A549 (cell line): ENCODE measurements around the gene TUFM. TPM values are rescaled to one million over a fixed set of nuclear protein-coding genes. Genes with fewer than 3 reads are reported as not detected.

ENCODE experiments used
- ATAC-seq, 2 experiments: fragments of 200-7000 bp in 1 of 2; fragments of >200 bp in 1 of 2; cut with Nextera tagmentation in 1 of 2; cut with Tn5 transposase in 1 of 2; 3 replicates each; pipeline versions ENCODE4 v1.8.0 to v1.9.1; 2018 to 2020; ENCODE audit warnings: mild to moderate bottlenecking in 1 of 2, moderate library complexity in 1 of 2
- CTCF ChIA-PET: fragments of 300-600 bp; sonication (Branson Sonifier 250); formaldehyde crosslinking; extraction: SDS; loops from one replicate; lab custom pipeline; 2021; ENCODE audit warnings: antibody characterized with exemption, inconsistent platforms; lab: Yijun Ruan, JAX
- POLR2A ChIA-PET: fragments of 350-600 bp; formaldehyde crosslinking; extraction: SDS; loops from one replicate; lab custom pipeline; 2021; ENCODE audit warnings: antibody characterized with exemption, inconsistent platforms; lab: Yijun Ruan, JAX
- DNase-seq, 2 experiments: peaks; one replicate each; pipeline versions ENCODE4 v3.0.0 to v3.0.0-alpha.2; 2011 to 2016; ENCODE audit warnings: low read depth in 1 of 2, low spot score in 1 of 2
- FAIRE-seq: peaks from 2 replicates; lab custom pipeline; 2011; peaks lifted over from hg19 to GRCh38; lab: Jason Lieb, UNC
- H3K27ac ChIP-seq, 2 experiments: fragments of >200 bp; sonication (Bioruptor Twin); formaldehyde crosslinking; 3 replicates each; pipeline ENCODE4 v1.5.1; 2016 to 2017
- H3K4me1 ChIP-seq: fragments of >200 bp; sonication (Bioruptor Twin); formaldehyde crosslinking; 3 replicates; pipeline ENCODE4 v1.6.1; 2016
- H3K4me2 ChIP-seq: fragments of >200 bp; sonication (Bioruptor Twin); formaldehyde crosslinking; 3 replicates; pipeline ENCODE4 v1.6.1; 2016
- H3K4me3 ChIP-seq: fragments of >200 bp; sonication (Bioruptor Twin); formaldehyde crosslinking; 3 replicates; pipeline ENCODE4 v1.5.1; 2016
- H3K9me3 ChIP-seq: fragments of >200 bp; sonication (Bioruptor Twin); formaldehyde crosslinking; 3 replicates; pipeline ENCODE4 v1.6.1; 2016
- ATOH8 ChIP-seq: fragments of 250-450 bp; sonication (Bioruptor Pico); IDR thresholded peaks from 2 replicates; pipeline ENCODE4 v1.5.0; 2020; ENCODE audit warnings: low read depth, mild to moderate bottlenecking, moderate library complexity
- BHLHE40 ChIP-seq: IDR thresholded peaks from 2 replicates; pipeline ENCODE4 v1.6.1; 2012; ENCODE audit warnings: low read depth, low read length, inconsistent platforms
- CBX8 ChIP-seq: fragments of 200-600 bp; sonication (generic); IDR thresholded peaks from 2 replicates; pipeline ENCODE4 v1.6.1; 2016
- CHD2 ChIP-seq: fragments of 150-350 bp; IDR thresholded peaks from 2 replicates; pipeline ENCODE4 v1.6.1; 2014; ENCODE audit warnings: low read length; ENCODE audit not compliant: partially characterized antibody
- CTCF ChIP-seq: fragments of >200 bp; sonication (Bioruptor Twin); formaldehyde crosslinking; IDR thresholded peaks from 3 replicates; pipeline ENCODE4 v1.5.1; 2016
- EHF ChIP-seq: fragments of 250-450 bp; sonication (Bioruptor Pico); IDR thresholded peaks from 2 replicates; pipeline ENCODE4 v1.5.0; 2020; ENCODE audit warnings: mild to moderate bottlenecking
- ELK1 ChIP-seq: fragments of 150-350 bp; IDR thresholded peaks from 2 replicates; pipeline ENCODE4 v1.6.1; 2014; ENCODE audit warnings: low read depth, mild to moderate bottlenecking, low read length
- ESRRA ChIP-seq: fragments of 150-350 bp; IDR thresholded peaks from 2 replicates; pipeline ENCODE4 v1.6.1; 2014; ENCODE audit warnings: mild to moderate bottlenecking, low read length, borderline replicate concordance
- FOSB ChIP-seq: fragments of 250-450 bp; sonication (Bioruptor Pico); IDR thresholded peaks from 2 replicates; pipeline ENCODE4 v1.5.0; 2020; ENCODE audit warnings: mild to moderate bottlenecking, moderate library complexity
- FOSL2 ChIP-seq, 2 experiments: fragments of 450-650 bp in 1 of 2; fragments of >200 bp in 1 of 2; sonication (Bioruptor Twin) in 1 of 2; formaldehyde crosslinking; IDR thresholded peaks; 2 replicates each; pipeline versions ENCODE4 v1.5.0 to v1.6.1; 2016 to 2020; ENCODE audit warnings: mild to moderate bottlenecking in 1 of 2, moderate library complexity in 1 of 2
- GATA3 ChIP-seq: IDR thresholded peaks from 2 replicates; pipeline ENCODE4 v1.6.1; 2012; ENCODE audit warnings: borderline replicate concordance
- HDAC2 ChIP-seq: fragments of 200-600 bp; sonication (generic); IDR thresholded peaks from 2 replicates; pipeline ENCODE4 v1.6.1; 2016
- KDM1A ChIP-seq: fragments of 200-600 bp; sonication (generic); IDR thresholded peaks from 2 replicates; pipeline ENCODE4 v1.6.1; 2016; ENCODE audit warnings: low read depth, mild to moderate bottlenecking
- KDM5A ChIP-seq: fragments of 200-600 bp; sonication (generic); IDR thresholded peaks from 2 replicates; pipeline ENCODE4 v1.6.1; 2016; ENCODE audit warnings: antibody characterized with exemption, mild to moderate bottlenecking
- MAFK ChIP-seq: fragments of 450-650 bp; IDR thresholded peaks from 2 replicates; pipeline ENCODE4 v1.6.1; 2014; ENCODE audit not compliant: partially characterized antibody
- MAX ChIP-seq: IDR thresholded peaks from 2 replicates; pipeline ENCODE4 v1.6.1; 2012
- MAZ ChIP-seq: fragments of 150-350 bp; IDR thresholded peaks from 2 replicates; pipeline ENCODE4 v1.6.1; 2014; ENCODE audit warnings: antibody characterized with exemption, low read depth, low read length, borderline replicate concordance
- MYC ChIP-seq: IDR thresholded peaks from 2 replicates; pipeline ENCODE4 v1.6.1; 2012; ENCODE audit warnings: mild to moderate bottlenecking, inconsistent platforms, low read length, improper control_type of control experiment, borderline replicate concordance
- NFE2L2 ChIP-seq: fragments of 150-350 bp; conservative IDR thresholded peaks from 2 replicates; pipeline ENCODE4 v1.6.1; 2014; ENCODE audit warnings: low read length
- NPAS2 ChIP-seq: fragments of 250-450 bp; sonication (Bioruptor Pico); IDR thresholded peaks from 2 replicates; pipeline ENCODE4 v1.8.0; 2022; ENCODE audit warnings: mild to moderate bottlenecking, moderate library complexity, borderline replicate concordance
- RCOR1 ChIP-seq: fragments of 150-350 bp; IDR thresholded peaks from 2 replicates; pipeline ENCODE4 v1.6.1; 2014; ENCODE audit warnings: antibody characterized with exemption, low read length, low read depth
- RFX5 ChIP-seq: fragments of 450-650 bp; IDR thresholded peaks from 2 replicates; pipeline ENCODE4 v1.7.1; 2014; ENCODE audit warnings: antibody characterized with exemption, mild to moderate bottlenecking, moderate library complexity
- SREBF2 ChIP-seq: fragments of 450-650 bp; IDR thresholded peaks from 2 replicates; pipeline ENCODE4 v1.6.1; 2014; ENCODE audit warnings: mild to moderate bottlenecking, moderate library complexity
- TFCP2L1 ChIP-seq: fragments of 250-450 bp; sonication (Bioruptor Pico); IDR thresholded peaks from 2 replicates; pipeline ENCODE4 v1.5.0; 2021; ENCODE audit warnings: mild to moderate bottlenecking
- ZFP36 ChIP-seq: fragments of 450-650 bp; IDR thresholded peaks from 2 replicates; pipeline ENCODE4 v1.6.1; 2014; ENCODE audit warnings: borderline replicate concordance; ENCODE audit not compliant: partially characterized antibody
- WGBS: methylation state at CpG from one replicate; pipeline ENCODE4 v1.1.6; 2017; ENCODE audit errors: missing lambda C conversion rate; 5-methylcytosine and 5-hydroxymethylcytosine counted together
- polyA plus RNA-seq, 4 experiments: library from polyadenylated mRNA; depleted of rRNA in 3 of 4; stranded (reverse); fragments of >200 nt; fragmentation: RNase III in 1 of 4; extraction: RNeasy Plus Mini Kit Qiagen cat#74134 plus additional on column Dnase treatment in 1 of 4; gene quantifications; 2 replicates in 3 of 4; 3 replicates in 1 of 4; pipeline ENCODE4 v1.2.3, GENCODE V29; 2011 to 2017

The TUFM gene
- polyA plus RNA-seq, 2 of the 4 experiments (the other 2 are of a cell fraction) = 159 to 260 TPM

- no peak for DNase-seq
- Histone ChIP-seq H3K27ac (no peak overlapping the region), H3K4me2 (no peak overlapping the region), H3K4me3 (no peak overlapping the region), H3K4me1 (peaks cover 4% of the 10 kb centered on the region), H3K9me3 (no peaks in the 10 kb centered on the region)
- no peak; a peak in 2 of 6 replicates for ATAC-seq
- WGBS = 41% methylated on average over 1 of the region's 1 CpG
- POLR2A ChIA-PET = interaction anchor here (1.1 kb wide), 1 partner anchor 17 kb away, joined by 5 read pairs; the partner anchor contains the start of gene ATXN2L
- TF ChIP-seq FOSB (CRISPR knock-in tag) (no peak), CTCF (no peak), NPAS2 (no peak), RCOR1 (no peak), ZFP36 (no peak), CHD2 (no peak), FOSL2 (IDR thresholded peaks at IDR 0.05) (no peak), FOSL2 (CRISPR knock-in tag; IDR thresholded peaks at IDR 0.05) (no peak), CBX8 (no peak)
- CTCF ChIA-PET = interaction anchor here (1.3 to 1.5 kb wide), 2 partner anchors 11 to 105 kb away, joined by 6 to 7 read pairs; no protein-coding TSS in a partner anchor
- FAIRE-seq = no peak
These were observed 6.2 kb downstream of the TUFM start for GRCh38 chr16:28839899-28840298.

GRCh38 chr16:28839004-28839639 is 7.0 kb downstream of the TUFM start:
- POLR2A ChIA-PET = interaction anchor here (0.7 to 1.1 kb wide), 2 partner anchors 17 to 24 kb away, joined by 5 to 8 read pairs; partner anchors contain the start of gene ATXN2L
- H3K9me3 ChIP-seq = no peaks in the 10 kb centered on the region
- no peak for FAIRE-seq
- TF ChIP-seq BHLHE40 (no peak), RFX5 (no peak), NFE2L2 (no peak), ATOH8 (CRISPR knock-in tag) (no peak), KDM5A (no peak), MAZ (no peak), FOSL2 (IDR thresholded peaks at IDR 0.05) (no peak), FOSL2 (CRISPR knock-in tag; IDR thresholded peaks at IDR 0.05) (no peak), EHF (CRISPR knock-in tag) (no peak), RCOR1 (no peak), MYC (no peak), SREBF2 (no peak), MAFK (no peak), FOSB (CRISPR knock-in tag) (no peak), MAX (no peak), KDM1A (no peak), ELK1 (no peak), TFCP2L1 (CRISPR knock-in tag) (no peak), GATA3 (no peak), HDAC2 (no peak), ESRRA (no peak)
- TF ChIP-seq, all 56 proteins: peak for 0
- WGBS = 93% methylated on average over 14 of the region's 14 CpGs
- ATAC-seq (no peak), DNase-seq (no peak)
- Histone ChIP-seq H3K27ac (no peak overlapping the region; a peak in 1 of 6 replicates), H3K4me2 (no peak overlapping the region), H3K4me3 (no peak overlapping the region), H3K4me1 (no peaks in the 10 kb centered on the region)
- CTCF ChIA-PET = interaction anchor here (1.3 to 1.5 kb wide), 3 partner anchors 10 to 106 kb away, joined by 3 to 7 read pairs (median 6); no protein-coding TSS in a partner anchor
